Fibroblast of lung (primary cell): Measurements from ENCODE around the gene MAT2A. TPM values are rescaled to one million over a fixed set of nuclear protein-coding genes. Genes with fewer than 3 reads are reported as not detected.

Experiments used
- DNase-seq, 2 donors: peaks; one replicate each; pipeline versions ENCODE4 v3.0.0 to v3.0.0-alpha.2; 2010; ENCODE audit warnings: low read depth in 2 of 2
- H2AFZ ChIP-seq: 2 replicates; pipeline ENCODE4 v1.5.1; 2012; ENCODE audit warnings: low read length, control low read depth, inconsistent platforms
- H3K27ac ChIP-seq: 2 replicates; pipeline ENCODE4 v1.5.1; 2011; ENCODE audit warnings: low read length, control low read depth; ENCODE audit not compliant: insufficient read depth
- H3K27me3 ChIP-seq: 2 replicates; pipeline ENCODE4 v1.5.1; 2011; ENCODE audit warnings: mild to moderate bottlenecking, low read length; ENCODE audit not compliant: control insufficient read depth, insufficient read depth
- H3K36me3 ChIP-seq: 2 replicates; pipeline ENCODE4 v1.5.1; 2011; ENCODE audit warnings: low read length; ENCODE audit not compliant: control insufficient read depth, insufficient read depth
- H3K4me1 ChIP-seq: 2 replicates; pipeline ENCODE4 v1.5.1; 2011; ENCODE audit warnings: low read length; ENCODE audit not compliant: control insufficient read depth, insufficient read depth; ENCODE audit errors: extremely low read depth
- H3K4me2 ChIP-seq: 2 replicates; pipeline ENCODE4 v1.5.1; 2011; ENCODE audit warnings: low read length, control low read depth; ENCODE audit not compliant: insufficient read depth; ENCODE audit errors: extremely low read depth
- H3K4me3 ChIP-seq, 4 experiments: fragments of 200-600 bp in 1 of 4; sonication (generic) in 1 of 4; replicated peaks in 1 of 4; 2 replicates each; pipeline ENCODE4 v1.5.1; 2011 to 2016; ENCODE audit warnings: low read length in 4 of 4, low read depth in 3 of 4, mild to moderate bottlenecking in 3 of 4, control low read depth in 2 of 4, inconsistent platforms in 1 of 4, mixed read lengths in 1 of 4; ENCODE audit not compliant: insufficient read depth in 1 of 4; ENCODE audit errors: control extremely low read depth in 1 of 4
- H3K79me2 ChIP-seq: 2 replicates; pipeline ENCODE4 v1.5.1; 2012; ENCODE audit warnings: mild to moderate bottlenecking, low read length, inconsistent platforms; ENCODE audit not compliant: control insufficient read depth, insufficient read depth
- H3K9ac ChIP-seq: 2 replicates; pipeline ENCODE4 v1.5.1; 2011; ENCODE audit warnings: mild to moderate bottlenecking, low read length, control low read depth; ENCODE audit not compliant: insufficient read depth
- H3K9me3 ChIP-seq: 2 replicates; pipeline ENCODE4 v1.5.1; 2012; ENCODE audit warnings: low read depth, low read length; ENCODE audit not compliant: control insufficient read depth, insufficient read depth
- H4K20me1 ChIP-seq: 2 replicates; pipeline ENCODE4 v1.5.1; 2011; ENCODE audit warnings: low read length; ENCODE audit not compliant: control insufficient read depth, insufficient read depth; ENCODE audit errors: extremely low read depth
- CTCF ChIP-seq, 2 donors: IDR thresholded peaks in 1 of 2; conservative IDR thresholded peaks in 1 of 2; 1 replicate in 1 of 2; 2 replicates in 1 of 2; pipeline ENCODE4 v1.5.1; 2011 to 2012; ENCODE audit warnings: low read length in 2 of 2, control low read depth in 1 of 2, inconsistent platforms in 1 of 2, low read depth in 1 of 2, mild to moderate bottlenecking in 1 of 2
- EZH2 ChIP-seq: IDR thresholded peaks from 2 replicates; pipeline ENCODE4 v1.5.1; 2012; ENCODE audit warnings: low read length, control low read depth, mild to moderate bottlenecking; ENCODE audit errors: missing control alignments
- polyA plus RNA-seq, 2 donors: library from polyadenylated mRNA; depleted of rRNA in 1 of 2; stranded (reverse) in 1 of 2; unstranded in 1 of 2; fragments of >200 nt; gene quantifications; 2 replicates each; pipeline ENCODE4 v1.2.1, GENCODE V29; 2011 to 2012; ENCODE audit warnings: missing spikeins in 1 of 2
- total RNA-seq: library from RNA; depleted of rRNA; stranded (reverse); fragments of >200 nt; gene quantifications from 2 replicates; pipeline ENCODE4 v1.2.1, GENCODE V29; 2014

MAT2A gene
- total and polyA plus RNA-seq, 2 donors (not counting 1 experiment from before 2014, with no cell fraction given): 270 to 334 TPM

GRCh38 chr2:85503168-85503850 is 35.7 kb upstream of the MAT2A start:
- no peaks in the 10 kb centered on the region for H3K36me3 ChIP-seq
- TF ChIP-seq EZH2 (no peak), CTCF (conservative IDR thresholded peaks at IDR 0.05 in 1 of 2, IDR thresholded peaks at IDR 0.05 in 1 of 2; ENCODE audit: low read depth in 1 of 2, low read length in 2 of 2) (no peak)

GRCh38 chr2:85503851-85504777 is 34.9 kb upstream of the MAT2A start:
- DNase-seq: peak; percentile 68 to 76
- TF ChIP-seq CTCF (conservative IDR thresholded peaks at IDR 0.05 in 1 of 2, IDR thresholded peaks at IDR 0.05 in 1 of 2; ENCODE audit: low read depth in 1 of 2, low read length in 2 of 2) (no peak), EZH2 (no peak)
- no peaks in the 10 kb centered on the region for H3K79me2 ChIP-seq
- no peak overlapping the region for H3K9ac ChIP-seq
- H3K4me1 ChIP-seq: peaks cover 27% of the 10 kb centered on the region
- peak overlapping the region; percentile 70 for H3K27ac ChIP-seq
- H3K9me3 ChIP-seq: no peaks in the 10 kb centered on the region
- H3K4me2 ChIP-seq: no peak overlapping the region
- no peaks in the 10 kb centered on the region for H3K36me3 ChIP-seq
- H3K4me3 ChIP-seq: no peak overlapping the region
- H2AFZ ChIP-seq: no peak overlapping the region
- H3K27me3 ChIP-seq: no peaks in the 10 kb centered on the region
- H4K20me1 ChIP-seq: no peaks in the 10 kb centered on the region

More at GRCh38 chr2:85503168-85503850, 35.7 kb upstream of the MAT2A start:
- no peak for DNase-seq
- Histone ChIP-seq H3K4me3 (no peak overlapping the region), H3K79me2 (no peaks in the 10 kb centered on the region), H3K4me1 (peaks cover 27% of the 10 kb centered on the region), H3K9me3 (no peaks in the 10 kb centered on the region), H3K27ac (peak overlapping the region; percentile 70), H3K9ac (no peak overlapping the region), H3K4me2 (no peak overlapping the region), H4K20me1 (no peaks in the 10 kb centered on the region), H2AFZ (no peak overlapping the region), H3K27me3 (no peaks in the 10 kb centered on the region)

- Histone ChIP-seq H3K27me3 (no peaks in the 10 kb centered on the region), H3K4me3 (no peak overlapping the region), H3K27ac (peak overlapping the region; percentile 70), H3K36me3 (no peaks in the 10 kb centered on the region), H4K20me1 (no peaks in the 10 kb centered on the region), H3K4me1 (peaks cover 27% of the 10 kb centered on the region), H3K4me2 (peak overlapping the region; percentile 25), H2AFZ (no peak overlapping the region), H3K79me2 (no peaks in the 10 kb centered on the region), H3K9me3 (no peaks in the 10 kb centered on the region), H3K9ac (no peak overlapping the region)
- TF ChIP-seq CTCF (conservative IDR thresholded peaks at IDR 0.05 in 1 of 2, IDR thresholded peaks at IDR 0.05 in 1 of 2; ENCODE audit: low read depth in 1 of 2, low read length in 2 of 2): no peak
- peak; percentile 91 to 98 for DNase-seq
These were observed 34.1 kb upstream of the MAT2A start for GRCh38 chr2:85504778-85505261.
